OCI-LY7 (cell line): ENCODE results near the gene NFYB.

Experiments
- EZH2phosphoT487 ChIP-seq: fragments of 200-600 bp; sonication (generic); IDR thresholded peaks from 2 replicates; pipeline ENCODE4 v1.6.1; 2018; ENCODE audit warnings: low read depth, borderline replicate concordance, mild to moderate bottlenecking, mixed run types, antibody characterized with exemption, low read length, moderate library complexity, mixed read lengths
- TF ChIP-seq, protein P1 (sequence below): fragments of 200-600 bp; sonication (generic); conservative IDR thresholded peaks from 2 replicates; pipeline ENCODE4 v1.5.1; 2014; ENCODE audit warnings: mild to moderate bottlenecking, antibody characterized with exemption, low read length, moderate library complexity, mixed read lengths

DNA sequence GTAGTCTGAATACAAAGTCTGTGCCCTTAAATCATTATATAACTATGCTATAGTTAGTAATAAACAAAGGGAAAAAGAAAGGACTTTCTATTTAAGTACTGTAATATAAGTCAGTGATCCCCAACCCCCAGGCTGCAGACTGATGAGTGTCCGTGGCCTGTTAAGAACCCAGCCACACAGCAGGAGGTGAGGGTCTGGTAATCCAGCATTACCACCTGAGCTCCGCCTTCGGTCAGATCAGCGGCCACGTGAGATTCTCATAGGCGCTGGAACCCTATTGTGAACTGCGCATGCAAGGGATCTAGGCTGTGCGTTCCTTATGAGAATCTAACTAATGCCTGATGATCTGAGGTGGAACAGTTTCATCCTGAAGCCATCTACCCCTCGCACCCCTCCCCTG, 15.7 kb downstream of the NFYB start:
- TF ChIP-seq, protein P1, sequence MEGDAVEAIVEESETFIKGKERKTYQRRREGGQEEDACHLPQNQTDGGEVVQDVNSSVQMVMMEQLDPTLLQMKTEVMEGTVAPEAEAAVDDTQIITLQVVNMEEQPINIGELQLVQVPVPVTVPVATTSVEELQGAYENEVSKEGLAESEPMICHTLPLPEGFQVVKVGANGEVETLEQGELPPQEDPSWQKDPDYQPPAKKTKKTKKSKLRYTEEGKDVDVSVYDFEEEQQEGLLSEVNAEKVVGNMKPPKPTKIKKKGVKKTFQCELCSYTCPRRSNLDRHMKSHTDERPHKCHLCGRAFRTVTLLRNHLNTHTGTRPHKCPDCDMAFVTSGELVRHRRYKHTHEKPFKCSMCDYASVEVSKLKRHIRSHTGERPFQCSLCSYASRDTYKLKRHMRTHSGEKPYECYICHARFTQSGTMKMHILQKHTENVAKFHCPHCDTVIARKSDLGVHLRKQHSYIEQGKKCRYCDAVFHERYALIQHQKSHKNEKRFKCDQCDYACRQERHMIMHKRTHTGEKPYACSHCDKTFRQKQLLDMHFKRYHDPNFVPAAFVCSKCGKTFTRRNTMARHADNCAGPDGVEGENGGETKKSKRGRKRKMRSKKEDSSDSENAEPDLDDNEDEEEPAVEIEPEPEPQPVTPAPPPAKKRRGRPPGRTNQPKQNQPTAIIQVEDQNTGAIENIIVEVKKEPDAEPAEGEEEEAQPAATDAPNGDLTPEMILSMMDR, result no peak
- no peak for TF ChIP-seq EZH2phosphoT487
